Measurements from ENCODE around the gene CHCHD2. TPM values are rescaled to one million over a fixed set of nuclear protein-coding genes. Genes with fewer than 3 reads are reported as not detected.
"Not testable (repeated sequence)": the region's sequence is repeated elsewhere in the genome, so short reads cannot be mapped to it uniquely, and the experiment has no call there.

Gene CHCHD2
- 100 to 1,000 TPM; 338 to 580 TPM for total RNA-seq

GRCh38 chr7:56106108-56107073 lies at the start of gene CHCHD2:
CHCHD2 (minus strand) TSS chr7:56106476; CDS start chr7:56106413, 63 bp downstream.
- Histone ChIP-seq H3K36me3 (peaks cover 12% of the 10 kb centered on the region), H3K27me3 (no peaks in the 10 kb centered on the region), H3K27ac (peak within 1 kb of the TSS; percentile 90), H3K9me3 (no peaks in the 10 kb centered on the region), H3K4me3 (peak within 1 kb of the TSS; percentile 49), H3K4me1 (no peaks in the 10 kb centered on the region), H3K9ac (ENCODE audit: low read depth in 2 of 2, low read length in 2 of 2) (peak within 1 kb of the TSS; percentile 85 to 86)
- TF ChIP-seq CTCF (IDR thresholded peaks at IDR 0.05), result no peak
- intact Hi-C loops (cut with DNase I), result no loop called here
- DNase-seq, result peak; percentile 97

GRCh38 chr7:56131062-56131461 lies 24.8 kb upstream of the CHCHD2 start:
- intact Hi-C loops (cut with DNase I); H3K36me3 ChIP-seq; H3K9ac ChIP-seq (ENCODE audit: low read depth in 2 of 2, low read length in 2 of 2); H3K4me3 ChIP-seq; H3K27ac ChIP-seq; H3K27me3 ChIP-seq; DNase-seq; H3K9me3 ChIP-seq; H3K4me1 ChIP-seq: not testable (repeated sequence)

- H3K27ac ChIP-seq, result no peak overlapping the region
- intact Hi-C loops (cut with DNase I), result no loop called here
- no peaks in the 10 kb centered on the region for H3K36me3 ChIP-seq
- no peaks in the 10 kb centered on the region for H3K9me3 ChIP-seq
- no peak for TF ChIP-seq CTCF (IDR thresholded peaks at IDR 0.05)
- no peaks in the 10 kb centered on the region for H3K27me3 ChIP-seq
- H3K9ac ChIP-seq (ENCODE audit: low read depth in 2 of 2, low read length in 2 of 2), result no peak overlapping the region
- no peak overlapping the region for H3K4me3 ChIP-seq
- DNase-seq, result no peak
- H3K4me1 ChIP-seq, result no peaks in the 10 kb centered on the region
Observed at GRCh38 chr7:56127241-56127975, 21.1 kb upstream of the CHCHD2 start.

- Histone ChIP-seq H3K27me3 (no peaks in the 10 kb centered on the region), H3K36me3 (no peaks in the 10 kb centered on the region), H3K9me3 (no peaks in the 10 kb centered on the region), H3K4me1 (no peaks in the 10 kb centered on the region), H3K9ac (ENCODE audit: low read depth in 2 of 2, low read length in 2 of 2) (no peak overlapping the region), H3K4me3 (no peak overlapping the region), H3K27ac (no peak overlapping the region)
- DNase-seq, result no peak
- intact Hi-C loops (cut with DNase I), result no loop called here
- TF ChIP-seq CTCF (IDR thresholded peaks at IDR 0.05), result no peak
Observed at GRCh38 chr7:56125831-56126230, 19.6 kb upstream of the CHCHD2 start.

GRCh38 chr7:56124981-56125380 lies 18.7 kb upstream of the CHCHD2 start:
- Histone ChIP-seq H3K36me3 (no peaks in the 10 kb centered on the region), H3K27ac (no peak overlapping the region), H3K27me3 (no peaks in the 10 kb centered on the region), H3K9ac (ENCODE audit: low read depth in 2 of 2, low read length in 2 of 2) (no peak overlapping the region), H3K4me1 (no peaks in the 10 kb centered on the region), H3K9me3 (no peaks in the 10 kb centered on the region), H3K4me3 (no peak overlapping the region)
- TF ChIP-seq CTCF (IDR thresholded peaks at IDR 0.05), result no peak
- DNase-seq, result no peak
- intact Hi-C loops (cut with DNase I), result no loop called here

Data from colonic mucosa (tissue), 4 donors.